ENCODE data around the gene LTB4R.

DNA sequence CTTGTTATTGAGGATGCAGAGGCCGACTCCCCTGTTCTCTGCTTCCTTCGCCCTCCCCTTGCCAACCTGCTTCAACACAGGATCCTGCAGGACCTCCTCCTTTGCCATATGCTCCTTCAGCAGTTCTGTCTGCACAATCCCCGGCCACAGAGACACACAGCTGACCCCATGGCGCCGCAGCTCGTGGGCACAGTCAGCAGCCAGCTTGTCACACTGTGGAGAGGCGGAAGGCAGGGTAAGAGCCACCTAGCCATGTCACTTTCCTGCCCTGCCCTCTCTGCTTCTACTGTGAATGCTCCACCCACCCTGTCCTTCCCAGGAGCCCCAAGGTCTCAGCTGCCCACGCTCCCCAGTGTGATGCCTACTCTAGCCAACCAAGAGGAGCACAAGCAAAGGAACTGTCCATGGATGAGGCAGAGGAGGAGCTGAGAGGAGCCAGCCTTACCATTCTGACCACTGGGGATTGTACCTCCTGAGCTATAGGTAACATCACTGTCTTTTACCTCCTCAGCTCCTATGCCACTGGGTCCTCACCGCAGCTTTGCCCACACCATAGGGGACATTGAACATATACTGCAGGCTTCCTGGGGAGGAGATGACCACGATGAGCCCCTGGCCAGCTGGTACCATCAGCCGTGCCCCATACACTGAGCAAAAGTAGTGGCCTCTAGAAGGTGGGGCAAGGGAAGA lies 19.0 kb upstream of the LTB4R start:
- TF ChIP-seq, protein P1, sequence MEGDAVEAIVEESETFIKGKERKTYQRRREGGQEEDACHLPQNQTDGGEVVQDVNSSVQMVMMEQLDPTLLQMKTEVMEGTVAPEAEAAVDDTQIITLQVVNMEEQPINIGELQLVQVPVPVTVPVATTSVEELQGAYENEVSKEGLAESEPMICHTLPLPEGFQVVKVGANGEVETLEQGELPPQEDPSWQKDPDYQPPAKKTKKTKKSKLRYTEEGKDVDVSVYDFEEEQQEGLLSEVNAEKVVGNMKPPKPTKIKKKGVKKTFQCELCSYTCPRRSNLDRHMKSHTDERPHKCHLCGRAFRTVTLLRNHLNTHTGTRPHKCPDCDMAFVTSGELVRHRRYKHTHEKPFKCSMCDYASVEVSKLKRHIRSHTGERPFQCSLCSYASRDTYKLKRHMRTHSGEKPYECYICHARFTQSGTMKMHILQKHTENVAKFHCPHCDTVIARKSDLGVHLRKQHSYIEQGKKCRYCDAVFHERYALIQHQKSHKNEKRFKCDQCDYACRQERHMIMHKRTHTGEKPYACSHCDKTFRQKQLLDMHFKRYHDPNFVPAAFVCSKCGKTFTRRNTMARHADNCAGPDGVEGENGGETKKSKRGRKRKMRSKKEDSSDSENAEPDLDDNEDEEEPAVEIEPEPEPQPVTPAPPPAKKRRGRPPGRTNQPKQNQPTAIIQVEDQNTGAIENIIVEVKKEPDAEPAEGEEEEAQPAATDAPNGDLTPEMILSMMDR (IDR thresholded peaks at IDR 0.05): no peak
- TF ChIP-seq POLR2AphosphoS5 (IDR thresholded peaks at IDR 0.05): no peak

Data from prostate gland (tissue), 2 donors.